ENCODE measurements around the gene RBBP8NL.

The RBBP8NL gene

GRCh38 chr20:62386383-62387218 is 40.7 kb downstream of the RBBP8NL start, which contains the start of gene RPS21:
TSS of gene RPS21 (plus strand) at chr20:62387103. CDS start at chr20:62387339, 236 bp downstream.
- Histone ChIP-seq H3K9me3 (ENCODE audit: insufficient read depth, low read depth, low read length) (no peaks in the 10 kb centered on the region), H3K79me1 (ENCODE audit: low read length) (peaks cover 12% of the 10 kb centered on the region), H3K79me2 (ENCODE audit: control insufficient read depth, insufficient read depth, low read length, poor library complexity) (peaks cover 14% of the 10 kb centered on the region), H3K4me3 (ENCODE audit: low read depth, low read length) (peak within 1 kb of the TSS; percentile 93), H4K12ac (ENCODE audit: low read depth, low read length) (peak within 1 kb of the TSS; percentile 61), H2BK12ac (ENCODE audit: low read length) (no peak within 1 kb of the TSS), H2BK120ac (ENCODE audit: insufficient read depth, low read length, poor library complexity) (peak within 1 kb of the TSS; percentile 67), H3K18ac (ENCODE audit: low read length) (peak within 1 kb of the TSS; percentile 74), H2AFZ (ENCODE audit: insufficient read depth, low read length, poor library complexity) (peak within 1 kb of the TSS; percentile 53), H3K23ac (ENCODE audit: low read length) (no peak within 1 kb of the TSS), H3K4me2 (ENCODE audit: low read length) (peak within 1 kb of the TSS; percentile 91), H3K4me1 (ENCODE audit: control insufficient read depth in 1 of 2, insufficient read depth in 2 of 2, low read length in 2 of 2) (peaks cover 4 to 10% of the 10 kb centered on the region in 2 experiments), H3K36me3 (ENCODE audit: control insufficient read depth in 1 of 2, insufficient read depth in 2 of 2, low read length in 2 of 2) (peaks cover 37 to 43% of the 10 kb centered on the region in 2 experiments), H3K4ac (ENCODE audit: low read depth, low read length) (peak within 1 kb of the TSS; percentile 96), H3K9ac (ENCODE audit: low read length) (peak within 1 kb of the TSS; percentile 99), H3K27me3 (ENCODE audit: insufficient read depth, low read length) (no peaks in the 10 kb centered on the region), H2BK5ac (ENCODE audit: low read depth, low read length, poor library complexity) (peak within 1 kb of the TSS; percentile 39), H4K8ac (ENCODE audit: low read depth, low read length) (peak within 1 kb of the TSS; percentile 93), H4K91ac (ENCODE audit: low read depth, low read length) (peak within 1 kb of the TSS; percentile 80), H3K14ac (ENCODE audit: low read length) (peak within 1 kb of the TSS; percentile 82), H2AK5ac (ENCODE audit: low read length) (peak within 1 kb of the TSS; percentile 79), H3K27ac (ENCODE audit: low read depth, low read length) (peak within 1 kb of the TSS; percentile 7)
- DNase-seq, result peak; percentile 87 to 93
- WGBS (ENCODE audit: extremely low coverage, insufficient coverage, insufficient read length), result no CpG with 5 or more reads among the region's 83 CpGs

DNA sequence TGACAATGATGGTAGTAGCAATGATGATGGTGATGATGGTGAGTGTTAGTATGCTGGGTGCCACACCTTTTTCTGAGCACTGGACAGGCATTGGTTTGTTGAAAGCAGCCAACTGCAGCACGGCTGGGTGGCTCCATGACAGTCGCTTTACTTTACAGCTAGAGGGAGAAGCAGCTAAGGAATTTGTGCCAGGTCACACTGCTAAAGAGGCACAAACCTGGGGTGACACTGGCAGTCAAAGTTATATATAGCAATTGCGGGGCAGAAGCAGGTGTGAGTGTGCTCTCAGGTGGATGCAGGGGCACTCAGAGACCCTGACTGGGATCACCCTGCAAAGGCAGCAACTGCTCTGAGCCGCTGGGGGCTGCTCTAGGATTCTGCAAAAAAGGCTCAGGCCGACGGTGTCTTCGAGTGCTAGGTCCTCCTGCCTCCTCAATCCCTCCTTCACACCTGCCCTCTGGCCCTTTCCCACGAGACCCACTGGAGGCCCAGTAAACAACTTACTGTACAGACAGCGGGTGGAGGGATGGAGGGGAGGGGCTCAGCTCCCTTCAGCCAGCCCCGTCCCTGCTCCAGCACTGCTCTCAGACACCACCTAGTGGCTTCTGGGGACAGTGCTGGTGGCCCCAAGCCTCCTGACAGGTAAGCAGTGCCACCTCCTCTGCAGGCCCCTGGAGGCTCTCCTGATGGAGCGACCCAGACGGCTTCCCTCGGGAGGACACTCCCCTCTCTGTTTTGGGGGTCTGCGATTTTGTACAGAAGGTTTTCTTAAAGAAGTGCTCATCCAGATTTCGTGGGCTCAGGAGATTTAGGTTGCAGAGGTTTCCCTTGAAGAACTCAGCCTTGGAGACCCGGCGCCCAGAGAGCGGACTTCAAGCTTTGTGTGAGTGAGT is 44.8 kb downstream of the RBBP8NL start:
- Histone ChIP-seq H2BK120ac (ENCODE audit: insufficient read depth, low read length, poor library complexity) (no peak overlapping the region), H2AFZ (ENCODE audit: insufficient read depth, low read length, poor library complexity) (no peak overlapping the region), H4K12ac (ENCODE audit: low read depth, low read length) (no peak overlapping the region), H3K14ac (ENCODE audit: low read length) (no peak overlapping the region), H2BK12ac (ENCODE audit: low read length) (no peak overlapping the region), H2AK5ac (ENCODE audit: low read length) (no peak overlapping the region), H3K27ac (ENCODE audit: low read depth, low read length) (no peak overlapping the region), H3K18ac (ENCODE audit: low read length) (no peak overlapping the region), H4K91ac (ENCODE audit: low read depth, low read length) (no peak overlapping the region), H3K27me3 (ENCODE audit: insufficient read depth, low read length) (no peaks in the 10 kb centered on the region), H2BK5ac (ENCODE audit: low read depth, low read length, poor library complexity) (no peak overlapping the region), H4K8ac (ENCODE audit: low read depth, low read length) (no peak overlapping the region), H3K9me3 (ENCODE audit: insufficient read depth, low read depth, low read length) (no peaks in the 10 kb centered on the region), H3K9ac (ENCODE audit: low read length) (no peak overlapping the region), H3K79me2 (ENCODE audit: control insufficient read depth, insufficient read depth, low read length, poor library complexity) (peaks cover 18% of the 10 kb centered on the region), H3K4me3 (ENCODE audit: low read depth, low read length) (no peak overlapping the region), H3K79me1 (ENCODE audit: low read length) (peaks cover 26% of the 10 kb centered on the region), H3K23ac (ENCODE audit: low read length) (no peak overlapping the region), H3K4ac (ENCODE audit: low read depth, low read length) (no peak overlapping the region), H3K36me3 (ENCODE audit: control insufficient read depth in 1 of 2, insufficient read depth in 2 of 2, low read length in 2 of 2) (peaks cover under 1 to 6% of the 10 kb centered on the region in 2 experiments), H3K4me1 (ENCODE audit: control insufficient read depth in 1 of 2, insufficient read depth in 2 of 2, low read length in 2 of 2) (peaks cover 14 to 22% of the 10 kb centered on the region in 2 experiments), H3K4me2 (ENCODE audit: low read length) (no peak overlapping the region)
- DNase-seq, result peak; percentile 86 to 90
- no CpG with 5 or more reads among the region's 18 CpGs for WGBS (ENCODE audit: extremely low coverage, insufficient coverage, insufficient read length)

GRCh38 chr20:62381842-62382241 is 45.5 kb downstream of the RBBP8NL start:
- H4K91ac ChIP-seq (ENCODE audit: low read depth, low read length), result no peak overlapping the region
- H3K4me3 ChIP-seq (ENCODE audit: low read depth, low read length), result no peak overlapping the region
- no peak overlapping the region for H3K18ac ChIP-seq (ENCODE audit: low read length)
- H3K14ac ChIP-seq (ENCODE audit: low read length), result no peak overlapping the region
- H3K9ac ChIP-seq (ENCODE audit: low read length), result peak overlapping the region; percentile 14
- no peak overlapping the region for H2BK120ac ChIP-seq (ENCODE audit: insufficient read depth, low read length, poor library complexity)
- H3K79me1 ChIP-seq (ENCODE audit: low read length), result peaks cover 30% of the 10 kb centered on the region
- no peak overlapping the region for H2BK5ac ChIP-seq (ENCODE audit: low read depth, low read length, poor library complexity)
- H2BK12ac ChIP-seq (ENCODE audit: low read length), result no peak overlapping the region
- no peak overlapping the region for H2AFZ ChIP-seq (ENCODE audit: insufficient read depth, low read length, poor library complexity)
- no peak overlapping the region for H2AK5ac ChIP-seq (ENCODE audit: low read length)
- no peak overlapping the region for H4K12ac ChIP-seq (ENCODE audit: low read depth, low read length)
- no peaks in the 10 kb centered on the region for H3K9me3 ChIP-seq (ENCODE audit: insufficient read depth, low read depth, low read length)
- H3K79me2 ChIP-seq (ENCODE audit: control insufficient read depth, insufficient read depth, low read length, poor library complexity), result peaks cover 14% of the 10 kb centered on the region
- peaks cover 19 to 28% of the 10 kb centered on the region in 2 experiments for H3K4me1 ChIP-seq (ENCODE audit: control insufficient read depth in 1 of 2, insufficient read depth in 2 of 2, low read length in 2 of 2)
- no peak overlapping the region for H3K4ac ChIP-seq (ENCODE audit: low read depth, low read length)
- no peaks in the 10 kb centered on the region for H3K27me3 ChIP-seq (ENCODE audit: insufficient read depth, low read length)
- no peak overlapping the region for H4K8ac ChIP-seq (ENCODE audit: low read depth, low read length)
- no CpG with 5 or more reads among the region's 6 CpGs for WGBS (ENCODE audit: extremely low coverage, insufficient coverage, insufficient read length)
- H3K27ac ChIP-seq (ENCODE audit: low read depth, low read length), result no peak overlapping the region
- H3K23ac ChIP-seq (ENCODE audit: low read length), result no peak overlapping the region
- peaks cover 0 to 6% of the 10 kb centered on the region in 2 experiments for H3K36me3 ChIP-seq (ENCODE audit: control insufficient read depth in 1 of 2, insufficient read depth in 2 of 2, low read length in 2 of 2)
- no peak for DNase-seq
- H3K4me2 ChIP-seq (ENCODE audit: low read length), result no peak overlapping the region

DNA sequence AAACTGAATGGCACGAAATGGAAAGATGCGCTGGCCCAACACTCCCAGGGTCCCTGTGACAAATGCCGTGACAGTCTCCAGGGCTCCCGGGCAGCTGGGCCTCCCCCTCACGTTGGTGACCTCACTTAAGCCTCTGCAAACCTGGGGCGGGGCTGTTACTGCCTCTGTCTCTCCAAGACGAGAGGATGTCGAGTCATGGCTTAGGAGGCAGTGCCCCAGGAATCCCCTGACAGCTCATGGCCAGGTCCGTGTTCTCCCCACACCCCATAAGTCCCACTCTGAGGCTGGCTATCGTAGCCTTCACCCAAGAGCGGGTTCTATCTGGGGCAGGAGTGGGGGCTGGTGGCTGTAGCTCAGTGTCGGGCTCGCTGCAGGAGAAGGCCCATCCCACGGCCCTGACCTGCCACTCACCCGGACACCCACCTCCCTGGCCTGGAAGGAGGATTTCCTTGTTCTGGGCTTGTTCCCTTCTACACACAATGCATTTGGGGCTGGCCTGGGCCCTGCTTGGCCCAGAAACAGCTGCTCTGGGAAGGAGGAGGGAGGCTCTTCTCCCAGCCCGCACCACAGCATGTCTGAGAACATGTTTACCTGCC is 46.0 kb downstream of the RBBP8NL start:
- H3K4ac ChIP-seq (ENCODE audit: low read depth, low read length), result no peak overlapping the region
- H4K91ac ChIP-seq (ENCODE audit: low read depth, low read length), result no peak overlapping the region
- no peak overlapping the region for H4K12ac ChIP-seq (ENCODE audit: low read depth, low read length)
- H3K9me3 ChIP-seq (ENCODE audit: insufficient read depth, low read depth, low read length), result no peaks in the 10 kb centered on the region
- H3K23ac ChIP-seq (ENCODE audit: low read length), result no peak overlapping the region
- no CpG with 5 or more reads among the region's 16 CpGs for WGBS (ENCODE audit: extremely low coverage, insufficient coverage, insufficient read length)
- H3K27me3 ChIP-seq (ENCODE audit: insufficient read depth, low read length), result no peaks in the 10 kb centered on the region
- H3K79me1 ChIP-seq (ENCODE audit: low read length), result peaks cover 28% of the 10 kb centered on the region
- no peak overlapping the region for H3K4me3 ChIP-seq (ENCODE audit: low read depth, low read length)
- no peak overlapping the region for H3K14ac ChIP-seq (ENCODE audit: low read length)
- H2BK12ac ChIP-seq (ENCODE audit: low read length), result no peak overlapping the region
- no peak overlapping the region for H2AFZ ChIP-seq (ENCODE audit: insufficient read depth, low read length, poor library complexity)
- peaks cover 0 to 6% of the 10 kb centered on the region in 2 experiments for H3K36me3 ChIP-seq (ENCODE audit: control insufficient read depth in 1 of 2, insufficient read depth in 2 of 2, low read length in 2 of 2)
- no peak for DNase-seq
- no peak overlapping the region for H2BK120ac ChIP-seq (ENCODE audit: insufficient read depth, low read length, poor library complexity)
- no peak overlapping the region for H3K4me2 ChIP-seq (ENCODE audit: low read length)
- H2AK5ac ChIP-seq (ENCODE audit: low read length), result peak overlapping the region; percentile 13
- H2BK5ac ChIP-seq (ENCODE audit: low read depth, low read length, poor library complexity), result no peak overlapping the region
- H3K4me1 ChIP-seq (ENCODE audit: control insufficient read depth in 1 of 2, insufficient read depth in 2 of 2, low read length in 2 of 2), result peaks cover 23 to 32% of the 10 kb centered on the region in 2 experiments
- no peak overlapping the region for H3K27ac ChIP-seq (ENCODE audit: low read depth, low read length)
- peak overlapping the region; percentile 14 for H3K9ac ChIP-seq (ENCODE audit: low read length)
- H4K8ac ChIP-seq (ENCODE audit: low read depth, low read length), result no peak overlapping the region
- no peak overlapping the region for H3K18ac ChIP-seq (ENCODE audit: low read length)
- H3K79me2 ChIP-seq (ENCODE audit: control insufficient read depth, insufficient read depth, low read length, poor library complexity), result peaks cover 10% of the 10 kb centered on the region
